GM12873 (cell line): ENCODE data around the gene ZSCAN12.
A peak's percentile ranks its signal among the peaks of the same experiment; 100 is the strongest.

Source experiments
- CTCF ChIP-seq: IDR thresholded peaks from 2 replicates; pipeline ENCODE4 v1.5.1; 2012; ENCODE audit warnings: low read depth, mild to moderate bottlenecking, moderate library complexity, low read length, control low read depth; ENCODE audit not compliant: insufficient read depth; ENCODE audit errors: missing control alignments

ZSCAN12 gene

GRCh38 chr6:28354688-28355554, 44.6 kb downstream of the ZSCAN12 start:
- TF ChIP-seq CTCF = no peak

- no peak for TF ChIP-seq CTCF
Measured at GRCh38 chr6:28353981-28354676, 45.4 kb downstream of the ZSCAN12 start.

- no peak for TF ChIP-seq CTCF
Measured at GRCh38 chr6:28353356-28353755, 46.2 kb downstream of the ZSCAN12 start.

GRCh38 chr6:28351493-28351925, 48.0 kb downstream of the ZSCAN12 start:
- TF ChIP-seq CTCF = no peak

GRCh38 chr6:28351087-28351486, 48.5 kb downstream of the ZSCAN12 start:
- TF ChIP-seq CTCF = no peak

GRCh38 chr6:28349892-28350737, 49.4 kb downstream of the ZSCAN12 start, which contains the start of gene ZKSCAN3:
Gene ZKSCAN3, plus strand, starts transcription at chr6:28349947. Its CDS starts 9,640 bp downstream, at chr6:28359587.
- TF ChIP-seq CTCF = peak; percentile 2
